Measurements from ENCODE around the gene SPP1. TPM values are rescaled to one million over a fixed set of nuclear protein-coding genes. Genes with fewer than 3 reads are reported as not detected.

The SPP1 gene
- total RNA-seq, 2 donors from 2014 or later, result 3.9 to 11.6 TPM

GRCh38 chr4:87953826-87954225 lies 21.7 kb upstream of the SPP1 start:
- no peak for DNase-seq
- H3K9me3 ChIP-seq, result no peaks in the 10 kb centered on the region
- no peak overlapping the region for H3K9ac ChIP-seq (ENCODE audit: low read depth in 2 of 2, low read length in 2 of 2)
- no peak for TF ChIP-seq CTCF (IDR thresholded peaks at IDR 0.05)
- intact Hi-C loops (cut with DNase I), result no loop called here
- no peak overlapping the region for H3K4me3 ChIP-seq
- no peaks in the 10 kb centered on the region for H3K27me3 ChIP-seq
- no peak overlapping the region for H3K27ac ChIP-seq
- no peaks in the 10 kb centered on the region for H3K4me1 ChIP-seq
- no peaks in the 10 kb centered on the region for H3K36me3 ChIP-seq

- Histone ChIP-seq H3K36me3 (no peaks in the 10 kb centered on the region), H3K27ac (no peak overlapping the region), H3K9me3 (no peaks in the 10 kb centered on the region), H3K9ac (ENCODE audit: low read depth in 2 of 2, low read length in 2 of 2) (no peak overlapping the region), H3K4me3 (no peak overlapping the region), H3K4me1 (no peaks in the 10 kb centered on the region), H3K27me3 (no peaks in the 10 kb centered on the region)
- intact Hi-C loops (cut with DNase I), result no loop called here
- DNase-seq, result no peak
- TF ChIP-seq CTCF (IDR thresholded peaks at IDR 0.05), result no peak
These were observed 19.0 kb upstream of the SPP1 start for GRCh38 chr4:87956501-87956900.

- intact Hi-C loops (cut with DNase I), result no loop called here
- no peak overlapping the region for H3K9ac ChIP-seq (ENCODE audit: low read depth in 2 of 2, low read length in 2 of 2)
- H3K4me1 ChIP-seq, result no peaks in the 10 kb centered on the region
- no peak overlapping the region for H3K27ac ChIP-seq
- TF ChIP-seq CTCF (IDR thresholded peaks at IDR 0.05), result no peak
- no peaks in the 10 kb centered on the region for H3K27me3 ChIP-seq
- DNase-seq, result no peak
- no peaks in the 10 kb centered on the region for H3K9me3 ChIP-seq
- no peak overlapping the region for H3K4me3 ChIP-seq
- H3K36me3 ChIP-seq, result no peaks in the 10 kb centered on the region
These were observed 18.5 kb upstream of the SPP1 start for GRCh38 chr4:87957061-87957460.

- no peak for TF ChIP-seq CTCF (IDR thresholded peaks at IDR 0.05)
- no peak overlapping the region for H3K27ac ChIP-seq
- DNase-seq, result no peak
- H3K4me1 ChIP-seq, result no peaks in the 10 kb centered on the region
- no peaks in the 10 kb centered on the region for H3K27me3 ChIP-seq
- intact Hi-C loops (cut with DNase I), result no loop called here
- H3K9me3 ChIP-seq, result no peaks in the 10 kb centered on the region
- no peak overlapping the region for H3K9ac ChIP-seq (ENCODE audit: low read depth in 2 of 2, low read length in 2 of 2)
- no peaks in the 10 kb centered on the region for H3K36me3 ChIP-seq
- no peak overlapping the region for H3K4me3 ChIP-seq
These were observed 13.5 kb upstream of the SPP1 start for GRCh38 chr4:87961993-87962392.

GRCh38 chr4:87962398-87963146 lies 12.9 kb upstream of the SPP1 start:
- intact Hi-C loops (cut with DNase I), result no loop called here
- no peak overlapping the region for H3K4me3 ChIP-seq
- TF ChIP-seq CTCF (IDR thresholded peaks at IDR 0.05), result no peak
- H3K4me1 ChIP-seq, result no peaks in the 10 kb centered on the region
- no peaks in the 10 kb centered on the region for H3K36me3 ChIP-seq
- no peak overlapping the region for H3K27ac ChIP-seq
- H3K9ac ChIP-seq (ENCODE audit: low read depth in 2 of 2, low read length in 2 of 2), result no peak overlapping the region
- H3K27me3 ChIP-seq, result no peaks in the 10 kb centered on the region
- no peak for DNase-seq
- no peaks in the 10 kb centered on the region for H3K9me3 ChIP-seq
